Inflammatory macrophage treated with lipopolysaccharide for 1 hour (primary cell): ENCODE results near the gene MYOG.

Experiments used
- DNase-seq, 2 donors: peaks; one replicate each; pipeline ENCODE4 v3.0.0-alpha.2; 2020 to 2022

The MYOG gene

GRCh38 chr1:203046984-203047630 is 38.7 kb downstream of the MYOG start:
- DNase-seq = peak; percentile 67 to 71

DNA sequence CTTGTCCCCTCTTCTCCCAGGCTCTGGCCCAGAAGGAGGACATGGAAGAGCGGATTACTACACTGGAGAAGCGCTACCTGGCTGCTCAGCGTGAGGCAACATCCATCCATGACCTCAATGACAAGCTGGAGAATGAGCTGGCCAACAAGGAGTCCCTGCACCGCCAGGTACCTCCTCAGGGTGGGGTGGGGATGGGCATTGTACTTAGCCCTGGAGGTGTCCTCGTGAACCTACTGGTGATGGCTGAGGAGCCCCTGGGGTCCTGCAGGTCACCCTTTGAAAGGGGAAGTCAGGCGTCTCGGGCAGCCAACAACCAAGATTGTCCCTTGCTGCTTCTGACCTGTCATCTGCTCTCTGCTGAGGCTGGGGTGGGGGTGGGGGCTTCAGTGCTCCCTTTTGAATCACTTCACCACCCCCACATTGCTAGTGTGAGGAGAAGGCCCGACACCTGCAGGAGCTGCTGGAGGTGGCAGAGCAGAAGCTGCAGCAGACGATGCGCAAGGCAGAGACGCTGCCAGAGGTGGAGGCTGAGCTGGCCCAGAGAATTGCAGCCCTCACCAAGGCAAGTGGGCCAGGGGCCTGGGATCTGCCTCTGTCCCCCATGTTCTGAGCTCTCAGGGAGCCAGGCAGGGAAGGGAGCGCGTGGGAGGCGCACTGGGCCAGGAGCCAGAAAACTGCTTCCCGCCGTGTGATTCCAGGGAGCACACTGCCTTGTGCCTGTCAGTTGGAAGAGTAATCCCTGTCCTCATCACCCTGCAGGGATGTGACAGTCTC is 39.8 kb downstream of the MYOG start:
- DNase-seq = no peak

DNA sequence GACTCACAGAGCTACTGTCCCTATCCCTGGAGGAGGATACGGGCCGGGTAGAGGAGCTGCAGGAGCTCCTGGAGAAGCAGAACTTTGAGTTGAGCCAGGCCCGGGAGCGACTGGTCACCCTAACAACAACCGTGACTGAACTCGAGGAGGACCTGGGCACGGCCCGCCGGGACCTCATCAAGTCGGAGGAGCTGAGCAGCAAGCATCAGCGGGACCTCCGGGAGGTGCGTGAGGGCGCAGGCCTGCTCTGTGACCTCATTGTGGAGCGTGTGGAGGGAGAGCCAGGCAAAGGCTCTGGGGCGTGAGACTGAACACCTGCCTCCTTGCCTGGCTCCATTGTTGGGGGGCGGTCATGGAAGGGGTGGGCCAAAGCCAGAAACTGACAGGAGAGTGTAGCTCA is 40.5 kb downstream of the MYOG start:
- no peak for DNase-seq

GRCh38 chr1:203044546-203045250 is 41.1 kb downstream of the MYOG start:
- no peak for DNase-seq

GRCh38 chr1:203043830-203044545 is 41.8 kb downstream of the MYOG start:
- DNase-seq = no peak

GRCh38 chr1:203041351-203041932 is 44.4 kb downstream of the MYOG start:
- no peak for DNase-seq

- DNase-seq = no peak
Observed at GRCh38 chr1:203040513-203041275, 45.1 kb downstream of the MYOG start.

- DNase-seq = peak in 1 of 2 donors; percentile 45
Observed at GRCh38 chr1:203039609-203040512, 46.0 kb downstream of the MYOG start.

DNA sequence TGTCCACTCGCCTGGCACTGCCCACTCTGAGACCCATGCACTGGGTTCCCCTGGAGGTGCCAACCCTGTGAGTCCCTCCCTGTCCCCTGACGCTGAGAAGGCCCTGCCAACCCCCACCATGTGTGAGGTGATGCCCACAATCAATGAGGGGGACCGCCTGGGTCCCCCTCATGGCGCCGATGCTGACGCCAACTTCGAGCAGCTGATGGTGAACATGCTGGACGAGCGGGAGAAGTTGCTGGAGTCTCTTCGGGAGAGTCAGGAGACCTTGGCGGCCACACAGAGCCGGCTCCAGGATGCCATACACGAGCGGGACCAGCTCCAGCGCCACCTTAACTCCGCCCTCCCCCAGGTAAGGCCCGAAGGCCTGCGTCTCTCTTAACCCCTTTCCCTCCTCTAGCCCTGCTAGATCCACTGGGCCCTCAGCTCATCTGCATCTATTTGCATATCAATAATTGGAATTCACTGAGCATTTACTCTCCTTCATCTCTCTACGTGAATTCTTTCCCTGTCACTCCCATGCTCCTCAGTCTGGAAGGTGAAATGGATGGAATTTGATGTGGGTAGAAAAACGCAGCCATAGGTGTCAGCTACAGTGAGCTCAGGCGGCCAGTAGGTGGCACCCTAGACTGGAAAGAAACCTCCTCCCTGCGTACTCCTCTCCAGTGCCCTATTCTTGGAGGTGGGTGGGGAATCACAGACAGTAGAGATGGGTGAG is 46.8 kb downstream of the MYOG start:
- peak; percentile 60 to 87 for DNase-seq

DNA sequence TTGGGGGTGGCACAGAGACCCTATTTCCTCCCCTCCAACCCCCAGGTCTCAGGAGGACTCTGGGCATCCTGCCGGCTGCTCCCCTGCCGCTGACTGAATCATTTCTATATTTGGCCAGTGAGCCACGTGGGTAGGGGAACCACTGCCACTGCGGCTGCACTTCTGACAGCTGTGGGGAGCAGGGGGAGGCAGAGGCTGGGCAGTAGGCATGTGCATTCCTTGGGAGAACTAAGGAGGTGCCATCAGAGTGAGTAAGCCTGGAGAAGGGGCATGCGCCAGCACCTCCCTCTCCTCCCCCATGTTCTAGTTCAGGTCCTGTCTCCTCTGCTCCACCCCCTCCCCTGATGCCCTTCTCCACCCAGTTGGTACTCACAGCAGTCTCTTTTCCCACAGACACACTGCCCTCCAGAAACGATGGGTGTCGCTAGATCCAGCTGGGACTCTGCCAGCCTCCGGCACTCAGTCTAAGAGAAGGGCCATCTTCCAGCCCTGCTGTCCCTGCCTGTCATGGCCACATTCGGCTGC is 47.5 kb downstream of the MYOG start:
- DNase-seq = peak; percentile 59 to 84

- DNase-seq = no peak
Observed at GRCh38 chr1:203037509-203038190, 48.2 kb downstream of the MYOG start.

DNA sequence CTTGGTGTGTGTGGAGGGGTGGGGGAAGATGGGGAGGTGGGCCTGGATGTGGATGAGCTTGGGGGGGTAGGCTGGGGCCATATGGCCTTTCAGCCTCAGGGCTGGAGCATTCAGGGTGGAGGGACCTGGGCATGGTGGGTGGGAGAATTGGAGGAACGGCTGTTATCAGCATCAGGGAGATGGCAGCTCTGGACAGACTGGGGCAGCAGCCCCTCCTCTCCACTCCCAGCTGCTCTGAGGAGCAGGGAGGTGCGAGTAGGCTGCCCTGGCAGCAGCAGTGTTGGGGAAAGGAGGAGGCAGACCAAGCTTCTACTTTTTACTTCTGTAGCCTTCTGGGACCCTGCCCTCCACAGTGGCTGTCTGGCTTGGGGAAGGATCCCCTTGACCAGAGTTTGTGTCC is 49.3 kb downstream of the MYOG start:
- no peak for DNase-seq

DNA sequence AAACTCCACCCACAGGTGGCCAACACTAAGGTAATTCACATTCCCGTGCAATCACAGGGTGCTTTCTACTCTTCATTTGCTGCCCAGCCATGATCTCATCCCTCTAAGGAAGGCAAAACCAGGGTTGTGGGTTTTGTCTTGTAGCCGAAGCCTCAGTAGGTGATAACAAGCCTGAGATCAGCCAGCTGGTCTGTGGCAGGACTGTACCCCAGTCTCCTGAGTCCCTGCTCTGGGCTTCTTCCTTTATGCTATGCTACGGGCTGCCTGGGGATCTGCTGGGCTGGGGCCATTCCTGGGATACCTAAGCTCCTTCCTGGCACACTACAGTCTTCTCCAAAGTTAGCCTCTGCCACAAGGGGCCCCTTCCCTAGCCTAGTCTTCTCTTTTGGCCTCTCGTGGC is 49.7 kb downstream of the MYOG start:
- no peak for DNase-seq

GRCh38 chr1:203035111-203036000 is 50.5 kb downstream of the MYOG start:
- no peak for DNase-seq

DNA sequence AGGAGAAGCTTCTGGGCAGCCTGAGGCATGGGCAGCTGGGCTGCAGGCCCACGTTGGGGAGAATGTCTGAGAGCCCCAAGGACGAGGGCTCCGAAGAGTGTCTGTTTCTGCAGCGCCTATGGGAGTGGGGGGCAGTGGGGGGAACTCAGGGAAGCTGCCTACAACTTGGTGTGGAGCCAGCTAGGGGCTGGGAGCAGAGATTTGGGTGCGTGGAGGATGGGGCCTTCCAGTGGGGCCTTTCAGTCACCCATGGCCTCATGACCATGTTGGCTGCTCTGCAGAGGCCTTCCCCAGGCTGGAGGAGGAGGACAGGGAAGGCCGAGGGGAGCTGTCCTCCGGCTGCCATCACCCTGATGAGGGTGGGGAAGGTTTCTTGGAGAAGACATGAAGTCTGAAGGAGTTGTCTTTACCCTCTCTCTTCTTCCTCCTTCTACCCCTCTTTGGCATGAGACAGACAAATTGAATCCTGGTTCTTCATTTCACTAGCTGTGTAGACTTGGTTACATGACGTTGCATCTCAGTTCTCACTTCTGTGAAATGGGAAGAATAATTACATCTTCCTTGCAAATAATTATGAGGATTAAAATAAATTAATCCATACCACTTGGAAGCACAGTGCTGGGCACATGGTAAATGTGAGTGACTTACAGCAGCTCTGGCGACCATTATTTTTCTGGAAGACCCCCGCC is 51.2 kb downstream of the MYOG start:
- no peak for DNase-seq

DNA sequence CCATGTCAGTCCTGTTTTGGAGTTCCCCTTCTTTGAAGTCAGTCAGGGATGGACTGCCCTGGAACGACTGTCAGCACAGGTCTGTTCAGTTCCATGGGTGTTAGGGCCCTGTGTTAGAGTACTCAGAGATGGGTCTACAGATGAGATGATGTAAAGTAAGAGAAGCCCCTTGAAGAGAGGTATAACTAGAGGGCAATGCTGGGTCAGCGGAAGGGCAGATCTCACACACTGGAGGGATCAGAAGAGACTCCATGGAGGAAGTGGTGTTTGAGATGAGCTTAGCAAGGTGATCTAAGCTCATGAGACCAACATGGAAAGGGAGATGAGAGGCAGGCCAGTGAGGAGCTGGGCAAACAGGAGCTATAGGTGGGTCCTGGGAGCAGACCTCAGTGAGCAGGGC is 51.9 kb downstream of the MYOG start:
- no peak for DNase-seq

DNA sequence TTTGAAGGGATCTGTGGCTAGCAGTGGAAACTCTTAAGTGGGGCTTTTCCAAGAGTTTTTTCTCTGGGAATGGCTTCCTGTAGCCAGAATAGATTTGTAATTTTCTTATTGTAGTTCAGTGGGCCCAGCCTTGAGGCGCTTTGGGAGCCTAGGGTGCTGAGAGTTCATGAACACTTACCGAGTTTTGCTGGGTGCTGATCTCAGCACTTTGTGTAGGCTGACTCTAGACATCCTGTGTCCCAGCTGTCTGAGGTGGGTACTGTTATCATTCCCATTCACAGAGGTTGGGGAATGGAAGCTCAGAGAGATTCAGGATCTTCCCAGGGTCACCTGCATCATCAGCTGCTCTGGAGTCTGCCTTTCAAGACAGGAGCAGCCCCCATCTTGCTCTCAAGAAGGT is 52.5 kb downstream of the MYOG start:
- DNase-seq = no peak
